HG03558 (cell line): Measurements from ENCODE around the gene ADAP1.

Experiments
- ATAC-seq: cut with Tn5 transposase; IDR thresholded peaks from one replicate; pipeline ENCODE4 v1.9.1; 2021; ENCODE audit warnings: moderate number of reproducible peaks; ENCODE audit not compliant: unreplicated experiment; ENCODE audit errors: extremely low read depth

Gene ADAP1

GRCh38 chr7:898855-899681 is 55.4 kb downstream of the ADAP1 start:
- ATAC-seq: no peak

GRCh38 chr7:898460-898854 is 56.0 kb downstream of the ADAP1 start:
- ATAC-seq: no peak

- ATAC-seq: no peak
These were observed 56.6 kb downstream of the ADAP1 start for GRCh38 chr7:897771-898376.

- ATAC-seq: no peak
These were observed 57.4 kb downstream of the ADAP1 start for GRCh38 chr7:897086-897485.

GRCh38 chr7:896346-897075 is 58.0 kb downstream of the ADAP1 start:
- ATAC-seq: no peak

- no peak for ATAC-seq
These were observed 58.9 kb downstream of the ADAP1 start for GRCh38 chr7:895451-896052.

- no peak for ATAC-seq
These were observed 59.5 kb downstream of the ADAP1 start for GRCh38 chr7:894927-895450.

- ATAC-seq: no peak
These were observed 60.2 kb downstream of the ADAP1 start for GRCh38 chr7:894164-894867.

GRCh38 chr7:893686-894085 is 60.8 kb downstream of the ADAP1 start:
- ATAC-seq: no peak

- no peak for ATAC-seq
These were observed 61.6 kb downstream of the ADAP1 start for GRCh38 chr7:892648-893593.

GRCh38 chr7:891805-892204 is 62.7 kb downstream of the ADAP1 start:
- no peak for ATAC-seq

- no peak for ATAC-seq
These were observed 63.2 kb downstream of the ADAP1 start for GRCh38 chr7:891291-891690.

- no peak for ATAC-seq
These were observed 63.6 kb downstream of the ADAP1 start for GRCh38 chr7:890868-891267.

- ATAC-seq: no peak
These were observed 65.1 kb downstream of the ADAP1 start for GRCh38 chr7:889391-889790.

- no peak for ATAC-seq
These were observed 65.5 kb downstream of the ADAP1 start for GRCh38 chr7:889025-889390.

- ATAC-seq: no peak
These were observed 66.1 kb downstream of the ADAP1 start for GRCh38 chr7:888081-889024.

GRCh38 chr7:887488-887820 is 67.0 kb downstream of the ADAP1 start:
- ATAC-seq: no peak
